Uterus (tissue), 4 donors: ENCODE results near the gene LAS1L. TPM values are rescaled to one million over a fixed set of nuclear protein-coding genes. Genes with fewer than 3 reads are reported as not detected.
"Not testable (repeated sequence)": the region's sequence is repeated elsewhere in the genome, so short reads cannot be mapped to it uniquely, and the experiment has no call there.

Experiments used
- DNase-seq, 2 donors: peaks; one replicate each; pipeline ENCODE4 v3.0.0-alpha.2; 2019 to 2020
- H3K27ac ChIP-seq, 2 donors: fragments of 200-600 bp; sonication (generic); 1 replicate in 1 of 2; 2 replicates in 1 of 2; pipeline ENCODE4 v1.5.1; 2016 to 2018
- H3K27me3 ChIP-seq, 2 donors: fragments of 200-600 bp; sonication (generic); one replicate each; pipeline ENCODE4 v1.5.1; 2018 to 2019; ENCODE audit warnings: control low read depth in 1 of 2
- H3K36me3 ChIP-seq, 2 donors: fragments of 200-600 bp; sonication (generic); one replicate each; pipeline ENCODE4 v1.5.1; 2019; ENCODE audit warnings: control low read depth in 1 of 2
- H3K4me1 ChIP-seq, 2 donors: fragments of 200-600 bp; sonication (generic); one replicate each; pipeline ENCODE4 v1.5.1; 2018 to 2019; ENCODE audit warnings: control low read depth in 1 of 2
- H3K4me3 ChIP-seq, 2 donors: fragments of 200-600 bp; sonication (generic); 1 replicate in 1 of 2; 2 replicates in 1 of 2; pipeline ENCODE4 v1.5.1; 2018 to 2019; ENCODE audit warnings: mild to moderate bottlenecking in 1 of 2
- H3K9me3 ChIP-seq, 2 donors: fragments of 200-600 bp; sonication (generic); one replicate each; pipeline ENCODE4 v1.5.1; 2019; ENCODE audit warnings: control low read depth in 1 of 2
- CTCF ChIP-seq, 4 experiments: fragments of 200-600 bp in 2 of 4; fragments of 450-650 bp in 2 of 4; sonication (generic) in 2 of 4; IDR thresholded peaks; one replicate each; pipeline ENCODE4 v1.5.1; 2016 to 2019; ENCODE audit warnings: antibody characterized with exemption in 4 of 4, mild to moderate bottlenecking in 2 of 4, moderate library complexity in 1 of 4
- POLR2A ChIP-seq, 2 donors: fragments of 450-650 bp; IDR thresholded peaks; one replicate each; pipeline ENCODE4 v1.6.1; 2016; ENCODE audit warnings: antibody characterized with exemption in 2 of 2, mild to moderate bottlenecking in 1 of 2, moderate library complexity in 1 of 2
- intact Hi-C: fragments of 100-400 bp; cut with DNase I; formaldehyde crosslinking; loops from one replicate; pipeline ENCODE4 v1.15.1; 2023; ENCODE audit warnings: low total_unique reads
- total RNA-seq, 4 donors: library from RNA; depleted of rRNA in 3 of 4; stranded (reverse); fragments of >200 nt in 3 of 4; gene quantifications; one replicate each; pipeline versions ENCODE4 v1.1.0 to v1.2.4, GENCODE V29; 2014 to 2023
- donor health status: DM: yes; HTN: yes; CAD: no.

LAS1L gene
- total RNA-seq, 4 donors from 2014 or later, result 8.2 to 40.9 (median 17.9) TPM

- TF ChIP-seq CTCF (IDR thresholded peaks at IDR 0.05) (no peak), POLR2A (IDR thresholded peaks at IDR 0.05) (no peak)
- Histone ChIP-seq H3K4me1 (no peaks in the 10 kb centered on the region), H3K27ac (no peak overlapping the region), H3K27me3 (no peaks in the 10 kb centered on the region), H3K4me3 (no peak overlapping the region), H3K36me3 (no peaks in the 10 kb centered on the region), H3K9me3 (no peaks in the 10 kb centered on the region)
- DNase-seq, result no peak
- intact Hi-C loops, result no loop called here
Measured at GRCh38 chrX:65502618-65503017, 32.0 kb downstream of the LAS1L start.

- DNase-seq, result no peak
- Histone ChIP-seq H3K4me1 (no peaks in the 10 kb centered on the region), H3K36me3 (no peaks in the 10 kb centered on the region), H3K9me3 (no peaks in the 10 kb centered on the region), H3K27ac (no peak overlapping the region), H3K4me3 (no peak overlapping the region), H3K27me3 (no peaks in the 10 kb centered on the region)
- no peak for TF ChIP-seq CTCF (IDR thresholded peaks at IDR 0.05)
- no peak for TF ChIP-seq POLR2A (IDR thresholded peaks at IDR 0.05)
- intact Hi-C loops, result no loop called here
Measured at GRCh38 chrX:65493431-65493830, 41.2 kb downstream of the LAS1L start.

GRCh38 chrX:65491620-65492019 is 43.0 kb downstream of the LAS1L start:
- TF ChIP-seq CTCF (IDR thresholded peaks at IDR 0.05) (no peak), POLR2A (IDR thresholded peaks at IDR 0.05) (no peak)
- Histone ChIP-seq H3K27me3 (no peaks in the 10 kb centered on the region), H3K36me3 (no peaks in the 10 kb centered on the region), H3K27ac (no peak overlapping the region), H3K4me3 (no peak overlapping the region), H3K4me1 (no peaks in the 10 kb centered on the region), H3K9me3 (no peaks in the 10 kb centered on the region)
- no peak for DNase-seq
- intact Hi-C loops, result no loop called here

GRCh38 chrX:65488495-65488894 is 46.1 kb downstream of the LAS1L start:
- H3K27ac ChIP-seq, result no peak overlapping the region
- H3K4me1 ChIP-seq, result no peaks in the 10 kb centered on the region
- H3K36me3 ChIP-seq, result no peaks in the 10 kb centered on the region
- H3K27me3 ChIP-seq, result no peaks in the 10 kb centered on the region
- H3K4me3 ChIP-seq, result no peak overlapping the region
- no peak for DNase-seq
- intact Hi-C loops, result no loop called here
- TF ChIP-seq POLR2A (IDR thresholded peaks at IDR 0.05) (no peak), CTCF (IDR thresholded peaks at IDR 0.05) (no peak)
- no peaks in the 10 kb centered on the region for H3K9me3 ChIP-seq

GRCh38 chrX:65480960-65481359 is 53.6 kb downstream of the LAS1L start:
- intact Hi-C loops, result no loop called here
- H3K27ac ChIP-seq, result no peak overlapping the region
- no peaks in the 10 kb centered on the region for H3K36me3 ChIP-seq
- H3K4me3 ChIP-seq, result no peak overlapping the region
- TF ChIP-seq CTCF (IDR thresholded peaks at IDR 0.05) (no peak), POLR2A (IDR thresholded peaks at IDR 0.05) (no peak)
- H3K9me3 ChIP-seq, result no peaks in the 10 kb centered on the region
- H3K27me3 ChIP-seq, result no peaks in the 10 kb centered on the region
- no peak for DNase-seq
- H3K4me1 ChIP-seq, result no peaks in the 10 kb centered on the region

- H3K9me3 ChIP-seq, intact Hi-C loops, H3K36me3 ChIP-seq, DNase-seq, H3K27me3 ChIP-seq, H3K4me1 ChIP-seq, H3K4me3 ChIP-seq, H3K27ac ChIP-seq: not testable (repeated sequence)
Measured at GRCh38 chrX:65479102-65479501, 55.5 kb downstream of the LAS1L start.
